ENCODE results near the gene UBA3.

DNA sequence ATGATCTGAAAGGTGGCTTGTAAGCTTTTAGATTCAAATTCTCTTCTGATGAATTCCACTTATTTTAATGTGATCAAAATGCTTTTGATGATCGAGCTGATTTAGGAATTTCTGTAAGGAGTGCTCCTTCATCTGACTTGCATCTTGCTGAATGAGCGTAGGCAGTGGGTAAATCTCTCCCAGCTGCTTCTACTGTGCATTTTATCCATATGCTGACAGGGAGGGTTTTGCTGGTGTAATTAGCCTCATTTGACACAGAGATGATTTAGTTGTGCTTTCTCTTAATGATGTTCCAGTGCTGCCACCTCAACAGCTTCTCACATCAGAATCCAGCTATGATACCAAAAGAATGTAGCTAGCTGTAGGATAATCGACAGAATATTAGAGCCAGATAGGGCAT lies 46.1 kb upstream of the UBA3 start:
- TF ChIP-seq, protein P1, sequence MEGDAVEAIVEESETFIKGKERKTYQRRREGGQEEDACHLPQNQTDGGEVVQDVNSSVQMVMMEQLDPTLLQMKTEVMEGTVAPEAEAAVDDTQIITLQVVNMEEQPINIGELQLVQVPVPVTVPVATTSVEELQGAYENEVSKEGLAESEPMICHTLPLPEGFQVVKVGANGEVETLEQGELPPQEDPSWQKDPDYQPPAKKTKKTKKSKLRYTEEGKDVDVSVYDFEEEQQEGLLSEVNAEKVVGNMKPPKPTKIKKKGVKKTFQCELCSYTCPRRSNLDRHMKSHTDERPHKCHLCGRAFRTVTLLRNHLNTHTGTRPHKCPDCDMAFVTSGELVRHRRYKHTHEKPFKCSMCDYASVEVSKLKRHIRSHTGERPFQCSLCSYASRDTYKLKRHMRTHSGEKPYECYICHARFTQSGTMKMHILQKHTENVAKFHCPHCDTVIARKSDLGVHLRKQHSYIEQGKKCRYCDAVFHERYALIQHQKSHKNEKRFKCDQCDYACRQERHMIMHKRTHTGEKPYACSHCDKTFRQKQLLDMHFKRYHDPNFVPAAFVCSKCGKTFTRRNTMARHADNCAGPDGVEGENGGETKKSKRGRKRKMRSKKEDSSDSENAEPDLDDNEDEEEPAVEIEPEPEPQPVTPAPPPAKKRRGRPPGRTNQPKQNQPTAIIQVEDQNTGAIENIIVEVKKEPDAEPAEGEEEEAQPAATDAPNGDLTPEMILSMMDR (IDR thresholded peaks at IDR 0.05): no peak
- TF ChIP-seq POLR2AphosphoS5 (IDR thresholded peaks at IDR 0.05): no peak
